Measurements from ENCODE around the gene AQP1. TPM values are rescaled to one million over a fixed set of nuclear protein-coding genes. Genes with fewer than 3 reads are reported as not detected.

Gene AQP1
- total and polyA plus RNA-seq, 2 of the 13 experiments (the other 11 are each of a cell fraction or from before 2014, with no cell fraction given), result not detected

- Histone ChIP-seq H4K20me1 (ENCODE audit: insufficient read depth, low read length) (no peaks in the 10 kb centered on the region), H3K36me3 (replicated peaks in 1 of 2; ENCODE audit: control insufficient read depth in 1 of 2, insufficient read depth in 2 of 2, low read length in 2 of 2) (no peaks in the 10 kb centered on the region), H3K4me3 (replicated peaks in 1 of 3; ENCODE audit: insufficient read depth in 1 of 3, low read depth in 2 of 3, low read length in 3 of 3) (no peak overlapping the region), H3K9ac (ENCODE audit: insufficient read depth, low read depth, low read length) (no peak overlapping the region), H3K79me2 (ENCODE audit: insufficient read depth, low read length) (no peaks in the 10 kb centered on the region), H3K4me1 (ENCODE audit: insufficient read depth, low read length) (no peaks in the 10 kb centered on the region), H3K9me3 (ENCODE audit: low read length) (no peaks in the 10 kb centered on the region), H3K27me3 (ENCODE audit: control insufficient read depth in 1 of 2, insufficient read depth in 2 of 2, low read length in 2 of 2) (peaks cover 0 to 3% of the 10 kb centered on the region in 2 experiments; a peak in 1 of 5 replicates), H3K27ac (ENCODE audit: extremely low read length, insufficient read depth, low read length) (no peak overlapping the region), H2AFZ (ENCODE audit: low read length) (no peak overlapping the region), H3K4me2 (ENCODE audit: low read depth, low read length) (no peak overlapping the region)
- DNase-seq (ENCODE audit: low spot score) (no peak), ATAC-seq (no peak), FAIRE-seq (no peak)
- in situ Hi-C loops (cut with HindIII; ENCODE audit: extremely low pct_ligation_motif_present, low pct_unique_long_range_greater_than_20kb), result no loop called here
- no peak for TF ChIP-seq ZNF83 (CRISPR knock-in tag; IDR thresholded peaks at IDR 0.05; ENCODE audit: borderline replicate concordance)
- no peak for TF ChIP-seq HNRNPK (IDR thresholded peaks at IDR 0.05; ENCODE audit: low read depth, low read length, poor library complexity, severe bottlenecking)
- no peak for TF ChIP-seq ZNF562 (CRISPR knock-in tag; IDR thresholded peaks at IDR 0.05; ENCODE audit: borderline replicate concordance)
- TF ChIP-seq ARID4A (CRISPR knock-in tag; IDR thresholded peaks at IDR 0.05; ENCODE audit: borderline replicate concordance), result no peak
- TF ChIP-seq ZNF138 (CRISPR knock-in tag; IDR thresholded peaks at IDR 0.05; ENCODE audit: low read depth), result no peak
- no peak for TF ChIP-seq ZNF234 (CRISPR knock-in tag; conservative IDR thresholded peaks at IDR 0.05)
- TF ChIP-seq ZNF572 (CRISPR knock-in tag; IDR thresholded peaks at IDR 0.05), result no peak
- TF ChIP-seq ZNF282 (IDR thresholded peaks at IDR 0.05; ENCODE audit: partially characterized antibody), result no peak
- no peak for TF ChIP-seq ZNF350 (CRISPR knock-in tag; IDR thresholded peaks at IDR 0.05; ENCODE audit: borderline replicate concordance, low read depth)
- no peak for TF ChIP-seq ZNF280B (CRISPR knock-in tag; IDR thresholded peaks at IDR 0.05; ENCODE audit: borderline replicate concordance)
- no peak for TF ChIP-seq MYNN (CRISPR knock-in tag; IDR thresholded peaks at IDR 0.05; ENCODE audit: low read depth)
- no peak for TF ChIP-seq ZNF17 (CRISPR knock-in tag; IDR thresholded peaks at IDR 0.05)
- TF ChIP-seq NCOA1 (CRISPR knock-in tag; IDR thresholded peaks at IDR 0.05), result no peak
- TF ChIP-seq ZNF225 (CRISPR knock-in tag; IDR thresholded peaks at IDR 0.05), result no peak
- TF ChIP-seq ZFYVE20 (CRISPR knock-in tag; IDR thresholded peaks at IDR 0.05; ENCODE audit: borderline replicate concordance, low read depth), result no peak
- no peak for TF ChIP-seq POLR2A (IDR thresholded peaks at IDR 0.05; ENCODE audit: insufficient read depth in 1 of 2, low read depth in 2 of 2, low read length in 2 of 2)
- WGBS (ENCODE audit: low lambda C conversion rate), result 43% methylated on average over 9 of the region's 9 CpGs
- intact Hi-C loops (cut with micrococcal nuclease; ENCODE audit: unreplicated experiment), result no loop called here
- ChIA-PET POLR2A (no interaction called here), CTCF (ENCODE audit: low intra/inter-chr PET ratio, low total read pairs) (no interaction called here)
- no TSS peak for BruUV-seq (replicated peaks)
These were observed 15.6 kb upstream of the AQP1 start for GRCh38 chr7:30896036-30896435.
